Brain pericyte (primary cell): ENCODE measurements around the gene ACTR10.
"Not testable (repeated sequence)": the region's sequence is repeated elsewhere in the genome, so short reads cannot be mapped to it uniquely, and the experiment has no call there.

ENCODE experiments used
- DNase-seq: peaks from one replicate; pipeline ENCODE4 v3.0.0-alpha.2; 2012; ENCODE audit warnings: low read depth, low spot score

Gene ACTR10

DNA sequence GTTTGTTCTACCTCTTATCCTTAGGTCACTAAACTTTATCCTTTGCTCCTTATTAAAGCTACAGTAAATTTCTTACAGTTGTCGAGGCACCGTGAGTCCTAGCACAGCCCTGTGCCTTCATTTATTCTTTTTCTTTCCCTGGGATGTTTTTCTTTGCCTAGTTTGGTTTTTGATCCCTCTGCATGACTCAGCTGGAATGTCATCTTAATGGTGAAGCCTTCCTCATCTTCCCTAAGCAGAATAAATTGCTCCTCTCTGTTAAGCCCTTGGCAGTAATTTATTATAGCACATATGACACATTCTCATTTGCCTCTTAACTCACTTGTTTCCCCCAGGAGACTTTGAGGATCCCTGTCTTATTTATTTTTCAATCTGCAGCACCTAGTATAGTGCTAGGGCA is 16.6 kb downstream of the ACTR10 start:
- no peak for DNase-seq

DNA sequence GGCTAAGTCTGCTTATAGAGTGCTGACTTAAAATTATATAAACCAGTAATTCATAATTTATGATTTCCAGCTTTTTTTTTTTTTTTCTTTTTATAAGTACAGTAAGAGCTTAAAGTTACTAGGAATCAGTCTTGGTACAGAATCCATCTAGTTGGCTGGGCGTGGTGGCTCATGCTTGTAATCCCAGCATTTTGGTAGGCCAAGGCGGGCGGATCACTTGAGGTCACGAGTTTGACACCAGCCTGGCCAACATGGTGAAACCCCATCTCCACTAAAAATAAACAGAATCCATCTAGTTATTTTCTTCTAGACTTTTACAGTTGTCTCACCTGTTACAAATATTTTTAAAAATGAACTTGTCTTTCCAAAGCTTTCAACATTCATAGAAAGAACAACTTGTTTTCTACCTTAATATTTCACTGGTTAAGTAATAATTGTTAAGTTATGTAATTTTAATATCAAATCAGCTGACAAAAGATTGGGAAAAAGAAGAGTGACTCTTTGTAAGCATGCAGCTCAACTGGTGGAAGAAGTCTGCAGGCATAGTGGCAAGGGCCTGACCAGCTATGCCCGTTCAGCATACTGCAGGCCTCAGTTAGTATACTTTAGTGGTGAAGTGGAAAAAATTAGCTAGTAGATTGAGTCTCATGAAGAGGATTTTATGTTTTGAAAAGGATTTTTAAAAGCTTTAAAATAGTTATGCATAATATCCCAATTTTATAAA is 27.3 kb downstream of the ACTR10 start:
- no peak for DNase-seq

DNA sequence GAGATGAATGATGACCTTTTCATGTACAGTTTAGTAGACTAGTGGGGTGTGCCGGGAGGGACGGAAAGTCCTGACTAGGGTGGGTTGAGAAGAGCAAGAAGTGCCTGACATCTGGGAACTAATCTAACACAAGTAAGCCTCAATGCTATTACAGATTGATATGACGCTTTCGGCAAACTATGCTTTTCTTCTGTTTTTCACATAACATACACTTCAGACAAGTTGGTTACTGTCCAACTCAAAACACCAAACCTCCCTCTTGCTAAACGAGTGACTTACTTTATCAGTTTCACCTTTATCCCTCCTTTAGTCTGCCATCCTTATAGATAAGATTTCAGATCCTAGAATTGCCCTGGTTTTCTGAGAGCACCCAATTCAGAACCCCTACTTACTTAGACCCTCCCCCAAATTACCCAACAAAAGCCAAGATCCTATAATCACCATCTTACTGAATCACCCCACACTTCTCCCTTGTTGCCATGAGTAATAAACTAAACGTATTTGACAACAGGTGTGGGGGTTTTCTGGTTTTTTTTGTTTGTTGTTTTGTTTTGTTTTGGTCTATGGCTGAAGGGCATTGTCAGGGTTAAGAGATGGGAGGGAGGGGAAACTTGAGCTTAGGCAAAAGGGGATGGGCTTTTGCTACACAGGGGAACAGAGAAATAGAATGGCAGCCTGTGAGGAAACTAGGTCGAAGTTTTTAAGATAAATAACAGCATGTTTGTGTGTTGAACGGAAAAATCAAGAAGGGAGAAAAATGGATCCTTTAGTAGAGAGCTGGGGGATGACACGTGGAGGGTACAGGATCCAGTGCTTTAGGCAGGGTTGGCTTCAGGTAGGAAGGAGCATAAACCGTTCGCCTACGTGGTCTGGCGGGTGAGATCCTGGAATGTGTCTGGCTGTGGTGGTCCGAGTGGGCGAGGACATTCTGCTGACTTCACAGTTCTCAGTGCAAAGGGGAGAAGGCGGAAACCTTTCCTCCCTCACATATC is 38.6 kb downstream of the ACTR10 start:
- DNase-seq = no peak

DNA sequence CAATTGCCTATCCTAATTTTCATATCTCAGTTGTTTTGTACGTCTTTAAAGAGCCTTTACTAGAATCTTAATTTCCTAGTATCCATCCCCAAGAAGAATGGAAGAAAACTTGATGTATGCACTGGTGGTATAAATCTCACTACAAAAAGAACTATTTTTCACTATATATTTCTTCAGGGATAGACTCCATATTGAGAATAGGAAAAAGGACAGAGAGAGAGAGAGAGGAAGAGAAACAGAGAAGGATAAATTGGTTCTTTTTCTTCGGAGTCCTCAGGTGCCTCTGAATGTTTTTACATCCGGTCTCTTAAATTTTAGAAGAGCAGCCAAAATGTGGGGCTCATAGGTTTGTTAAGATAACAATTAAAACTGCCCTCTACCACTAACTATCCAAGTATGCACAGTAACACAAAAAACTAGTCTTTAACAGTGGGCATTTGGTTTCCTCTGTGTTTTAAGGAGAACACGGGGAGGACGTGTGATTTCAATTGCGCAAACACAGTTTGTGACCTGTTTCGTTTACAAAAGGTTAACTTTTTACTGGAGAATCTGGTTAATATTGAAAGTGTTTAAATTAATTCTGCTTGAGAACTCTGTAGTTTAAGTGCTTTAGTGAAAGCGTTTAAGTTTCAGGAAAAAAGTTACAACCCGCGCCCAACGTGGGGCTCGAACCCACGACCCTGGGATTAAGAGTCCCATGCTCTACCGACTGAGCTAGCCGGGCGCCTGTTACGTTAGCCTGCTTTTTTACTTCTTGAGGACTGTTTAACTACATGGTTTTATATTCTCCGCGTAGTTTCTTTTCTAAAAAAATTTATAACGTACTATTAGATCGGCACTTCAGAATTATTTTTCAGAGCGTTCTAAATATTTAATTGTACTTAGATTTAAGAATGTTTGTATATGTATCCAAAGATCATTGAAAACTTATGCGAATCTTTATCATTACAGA is 39.6 kb downstream of the ACTR10 start:
- DNase-seq = no peak

DNA sequence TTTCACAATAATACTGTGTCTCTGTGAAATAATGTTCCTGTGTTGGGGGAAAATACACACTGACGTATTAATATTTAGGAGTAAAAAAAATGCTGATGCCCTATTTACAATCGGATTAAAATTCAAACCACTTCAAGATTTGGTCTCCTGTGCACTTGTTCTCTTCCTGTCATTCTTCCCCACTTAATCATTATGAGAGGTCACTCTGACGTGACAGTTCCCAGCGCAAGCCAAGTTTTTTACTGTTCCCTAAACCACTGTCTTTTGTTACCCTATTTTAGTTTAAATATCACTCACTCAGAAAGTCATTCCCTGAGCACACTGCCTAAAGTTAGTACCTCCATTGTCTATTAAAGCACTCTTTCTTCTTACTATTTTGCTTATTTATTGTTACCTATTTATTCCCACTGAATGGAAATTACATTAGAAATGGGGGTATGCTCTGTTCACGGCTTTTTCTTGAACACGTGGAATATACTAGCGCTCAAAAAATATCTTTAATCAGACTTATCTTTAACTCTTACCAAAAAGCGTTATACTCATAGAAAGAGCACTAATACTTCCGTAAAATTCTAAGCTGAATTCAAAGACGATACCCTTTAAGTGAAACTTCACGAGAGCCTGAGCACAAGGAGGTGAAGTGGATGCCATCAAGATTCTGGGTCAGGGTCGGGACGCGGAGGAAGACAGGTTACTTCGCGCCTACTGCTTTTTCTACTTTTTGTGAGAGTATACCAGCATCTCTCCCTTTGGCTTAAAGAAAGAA is 44.0 kb downstream of the ACTR10 start:
- DNase-seq = no peak

DNA sequence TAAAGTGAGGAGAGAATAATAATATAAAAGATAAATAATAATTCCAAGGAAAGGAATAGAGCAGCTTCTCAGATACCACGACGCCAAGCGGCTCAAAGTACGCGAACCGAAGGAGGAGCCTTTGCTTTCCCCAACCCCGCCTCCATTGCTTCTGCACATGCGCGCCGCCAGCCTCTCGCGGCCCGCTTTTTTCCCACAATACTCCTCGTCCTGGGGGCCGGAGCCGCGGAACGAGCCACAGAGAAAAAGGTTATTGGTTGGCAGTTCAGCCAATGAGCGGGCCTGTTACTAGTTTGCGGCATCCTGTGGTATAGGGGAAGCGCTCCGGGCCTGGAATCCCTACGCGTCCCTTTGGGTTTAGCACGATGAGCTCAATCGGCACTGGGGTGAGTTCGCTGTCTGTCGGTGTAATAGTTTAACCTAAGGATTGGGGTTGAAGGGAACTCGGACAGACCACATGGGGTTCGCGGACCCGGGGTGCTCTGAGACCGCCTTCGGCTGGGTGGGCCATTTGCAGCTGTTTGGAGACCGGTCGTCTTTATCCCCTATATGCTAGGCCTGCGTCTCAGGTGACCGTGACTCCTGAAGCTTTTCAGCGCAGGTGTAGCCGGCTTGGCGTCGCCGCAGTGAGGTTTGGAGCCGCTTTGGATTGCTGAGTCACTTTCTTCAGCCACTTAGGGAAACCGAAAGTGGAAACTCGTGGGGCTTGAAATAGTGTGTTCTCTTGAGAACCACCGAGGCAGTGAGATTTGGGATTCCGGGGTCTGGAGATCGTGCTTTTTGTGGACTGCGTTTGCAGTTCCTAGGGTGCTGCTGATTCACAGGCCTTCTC is 44.8 kb downstream of the ACTR10 start, which contains the start of gene PSMA3:
Gene PSMA3 (plus strand): TSS at position 288 of the 832 bp plus-strand sequence. CDS start 78 bp downstream, at position 366.
- DNase-seq = peak; percentile 87

DNA sequence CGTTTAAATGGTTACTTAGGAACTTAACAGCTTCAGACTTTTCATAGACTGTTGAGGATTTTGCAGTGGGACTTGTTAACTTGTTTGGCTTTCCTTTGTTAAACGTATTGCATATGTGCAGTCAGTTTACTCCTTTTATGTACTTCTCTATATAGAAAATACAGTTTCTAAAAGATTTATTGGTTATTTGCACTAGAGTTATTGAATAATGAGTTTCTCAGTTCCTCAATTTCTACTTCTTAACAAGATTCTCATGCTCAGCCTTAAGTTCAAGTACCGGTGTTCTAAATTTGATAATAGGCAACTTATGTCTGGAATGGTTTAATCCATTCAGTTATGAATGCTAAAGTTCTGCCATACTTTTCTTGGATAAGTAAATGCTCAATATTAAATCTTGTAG is 45.6 kb downstream of the ACTR10 start:
- DNase-seq = no peak

DNA sequence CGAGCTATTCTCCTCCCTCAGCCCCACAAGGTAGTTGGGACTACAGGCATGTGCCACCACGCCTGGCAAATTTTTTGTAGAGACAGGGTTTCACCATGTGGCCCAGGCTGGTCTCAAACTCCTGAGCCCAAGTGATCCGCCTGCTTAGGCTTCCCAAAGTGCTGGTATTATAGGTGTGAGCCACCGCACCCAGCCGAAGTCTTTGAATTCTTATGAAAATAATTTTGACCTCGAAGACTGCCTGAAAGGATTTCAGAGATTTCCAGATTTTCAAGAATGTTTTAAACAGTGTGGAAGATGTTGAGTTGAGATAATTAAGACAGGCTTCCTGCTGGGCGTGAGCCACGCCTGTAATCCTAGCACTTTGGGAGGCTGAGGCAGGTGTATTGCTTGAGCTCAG is 49.7 kb downstream of the ACTR10 start:
- DNase-seq = no peak

DNA sequence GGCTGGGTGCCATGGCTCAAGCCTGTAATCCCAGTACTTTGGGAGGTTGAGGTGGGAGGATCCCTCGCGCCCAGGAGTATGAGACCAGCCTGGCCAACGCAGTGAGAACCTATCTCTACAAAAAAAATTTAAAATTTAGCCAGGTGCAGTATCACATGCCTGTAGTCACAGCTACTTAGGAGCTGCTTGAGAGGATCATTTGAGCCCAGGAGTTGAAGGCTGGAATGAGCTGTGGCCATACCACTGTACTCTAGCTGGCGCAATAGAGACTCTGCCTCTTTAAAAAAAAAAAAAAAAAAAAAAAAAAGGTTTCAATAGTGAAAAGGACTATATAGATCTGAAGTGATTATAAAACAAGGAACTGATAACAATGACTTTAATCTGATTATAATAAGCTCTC is 58.2 kb downstream of the ACTR10 start:
- no peak for DNase-seq

DNA sequence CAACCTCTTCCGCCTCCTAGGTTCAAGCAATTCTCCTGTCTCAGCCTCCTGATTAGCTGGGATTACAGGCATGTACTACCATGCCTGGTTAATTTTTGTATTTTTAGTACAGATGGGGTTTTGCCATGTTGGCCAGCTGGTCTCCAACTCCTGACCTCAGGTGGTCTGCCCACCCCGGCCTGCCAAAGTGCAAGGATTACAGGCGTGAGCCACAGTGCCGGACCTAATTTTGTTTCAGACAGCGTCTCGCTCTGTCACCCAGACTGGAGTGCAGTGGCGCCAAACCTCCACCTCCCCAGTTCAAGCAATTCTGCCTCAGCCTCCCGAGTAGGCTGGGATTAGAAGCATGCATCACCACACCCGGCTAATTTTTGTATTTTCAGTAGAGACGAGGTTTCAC is 62.1 kb downstream of the ACTR10 start:
- DNase-seq = not testable (repeated sequence)

DNA sequence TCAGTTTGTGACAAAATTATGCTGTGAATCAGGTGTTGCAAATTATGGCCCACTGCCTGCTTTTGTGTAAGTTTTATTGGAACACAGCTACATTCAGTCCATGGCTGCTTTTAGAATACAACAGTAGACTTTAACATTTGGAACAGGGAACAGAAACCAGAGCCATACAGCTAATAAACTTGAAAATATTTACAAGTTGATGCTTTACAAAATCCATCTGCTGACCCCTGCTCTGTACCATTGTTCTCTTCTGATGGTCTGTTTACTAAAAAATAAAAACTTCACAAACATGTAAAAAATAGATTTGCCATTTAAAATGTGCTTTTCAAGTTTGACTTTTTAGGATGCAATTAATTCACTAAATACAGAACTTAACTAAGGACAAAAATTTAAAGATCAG is 65.5 kb downstream of the ACTR10 start:
- DNase-seq = no peak

DNA sequence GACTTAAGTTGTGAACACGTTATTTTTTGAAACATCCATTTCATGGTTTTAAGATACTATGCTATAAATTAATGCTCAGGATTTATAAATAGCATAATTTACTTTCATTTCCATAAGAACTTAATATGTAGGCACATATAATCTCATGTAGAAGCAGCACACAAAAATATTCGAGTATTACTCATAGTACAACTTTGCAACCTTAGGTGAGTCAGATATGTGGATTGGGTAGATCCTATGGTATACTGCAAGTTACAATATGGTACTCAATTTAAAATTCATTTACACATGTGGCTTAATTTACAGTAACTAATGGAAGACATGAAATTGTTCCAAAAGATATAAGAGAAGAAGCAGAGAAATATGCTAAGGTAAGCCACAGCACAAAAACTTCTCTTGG is 70.7 kb downstream of the ACTR10 start:
- no peak for DNase-seq

DNA sequence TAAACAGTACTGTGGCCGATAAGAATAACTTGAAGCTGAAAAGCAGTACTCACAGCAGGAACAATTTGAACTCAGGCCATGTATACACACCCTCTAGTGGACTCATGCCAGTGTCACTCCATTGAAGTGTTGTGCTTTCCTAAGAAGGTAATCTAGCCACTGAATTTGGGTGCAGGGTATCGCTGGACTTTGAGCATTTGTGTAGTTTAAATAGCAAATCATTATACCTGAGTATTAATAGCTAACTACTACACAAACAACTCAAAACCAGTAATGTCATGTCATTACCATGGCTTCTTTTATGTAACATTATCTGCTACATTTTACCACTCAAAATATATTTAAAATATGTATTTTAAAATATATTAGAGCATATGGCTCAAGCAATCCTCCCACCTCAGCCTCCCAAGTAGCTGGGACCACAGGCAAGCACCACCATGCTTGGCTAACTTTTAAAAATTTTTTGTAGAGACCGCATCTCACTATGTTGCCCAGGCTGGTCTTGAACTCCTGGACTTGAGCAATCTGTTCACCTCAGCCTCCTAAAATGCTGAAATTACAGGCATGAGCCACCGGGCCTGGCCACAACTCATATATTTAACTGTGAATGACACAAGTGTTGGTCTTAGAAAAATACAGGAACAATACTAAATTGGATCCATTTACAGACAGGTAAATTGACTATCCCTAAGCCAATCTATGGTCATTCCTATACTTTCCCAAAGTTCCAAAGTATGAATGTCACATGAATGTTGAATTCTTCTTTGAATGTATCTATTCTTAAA is 72.8 kb downstream of the ACTR10 start:
- DNase-seq = no peak

DNA sequence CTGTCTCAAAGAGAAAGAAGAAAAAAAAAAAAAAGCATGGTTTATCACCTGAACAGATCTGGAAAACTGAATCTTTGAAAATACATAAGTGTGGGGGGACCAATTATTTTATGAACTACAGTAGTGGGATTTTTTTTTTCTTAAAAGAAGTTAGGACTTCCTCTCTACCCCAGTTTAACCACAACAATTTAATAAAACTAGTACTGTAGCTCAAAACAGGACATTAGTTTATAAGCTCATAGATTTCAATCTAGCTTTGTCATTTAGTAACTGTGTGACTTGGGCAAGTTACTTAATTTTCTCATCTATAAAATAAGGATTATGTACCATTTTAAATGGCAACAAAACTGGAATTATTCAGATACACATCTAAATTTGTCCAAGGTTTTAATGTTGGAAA is 74.9 kb downstream of the ACTR10 start:
- DNase-seq = no peak

DNA sequence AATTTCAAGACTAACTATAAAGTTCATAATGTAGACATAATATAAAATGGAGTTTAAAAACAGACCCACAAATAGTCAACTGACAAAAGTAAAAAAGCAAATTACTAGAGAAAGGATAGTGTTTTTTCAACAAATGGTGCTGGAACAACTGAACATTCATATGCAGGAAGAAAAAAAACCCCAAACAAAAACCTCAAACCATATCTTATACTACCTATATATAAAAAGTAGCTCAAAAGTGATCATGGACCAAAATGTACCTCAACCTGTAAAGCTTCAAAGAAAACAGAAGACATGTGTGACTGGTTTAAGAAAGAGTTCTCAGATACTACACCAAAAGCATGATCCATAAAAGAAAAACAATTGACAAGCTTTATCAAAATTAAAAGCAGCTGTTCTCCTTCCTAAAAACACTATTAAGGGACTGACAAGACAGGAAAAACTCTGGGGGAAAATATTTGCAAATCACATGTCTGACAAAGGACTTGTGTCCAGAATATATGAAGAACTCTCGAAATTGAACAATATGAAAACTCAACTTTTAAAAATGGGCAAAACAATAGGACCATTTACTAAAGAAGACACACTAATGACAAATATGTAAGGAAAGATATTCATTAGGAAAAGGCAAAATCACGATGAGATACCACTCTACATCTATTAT is 75.7 kb downstream of the ACTR10 start:
- no peak for DNase-seq

DNA sequence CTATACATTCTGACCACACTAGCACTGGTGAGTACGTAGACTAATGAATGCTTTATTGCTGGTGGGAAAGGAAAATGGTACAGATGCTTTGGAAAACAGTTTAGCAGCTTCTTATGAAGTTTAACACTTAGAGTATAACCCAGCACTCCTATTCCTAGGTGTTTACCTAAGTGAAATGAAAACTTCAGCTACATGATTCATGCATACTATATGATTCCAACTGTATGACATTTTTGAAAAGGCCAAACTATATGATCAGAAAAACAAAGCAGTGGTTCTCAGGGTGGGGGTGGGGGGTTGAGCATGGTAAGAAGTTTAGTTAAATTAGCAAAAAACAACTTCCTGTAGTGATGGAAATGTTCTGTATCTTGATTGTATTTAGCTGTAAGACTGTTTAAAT is 76.3 kb downstream of the ACTR10 start:
- DNase-seq = no peak

DNA sequence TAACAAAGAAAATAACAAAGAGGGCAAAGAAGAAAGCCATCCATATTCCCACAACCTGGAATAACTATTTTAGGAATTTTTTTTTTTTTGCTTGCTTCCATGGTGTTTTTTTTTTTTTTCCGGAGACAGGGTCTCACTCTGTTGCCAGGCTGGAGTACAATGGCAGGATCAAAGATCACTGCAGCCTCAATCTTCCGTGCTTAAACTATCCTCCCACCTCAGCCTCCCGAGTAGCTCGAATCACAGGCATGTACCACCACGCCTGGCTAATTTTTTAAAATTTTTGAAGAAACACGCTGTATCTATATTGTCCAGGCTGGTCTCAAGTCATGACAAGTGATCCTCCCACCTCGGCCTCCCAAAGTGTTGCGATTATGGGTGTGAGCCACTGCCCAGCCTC is 78.2 kb downstream of the ACTR10 start:
- DNase-seq = no peak

DNA sequence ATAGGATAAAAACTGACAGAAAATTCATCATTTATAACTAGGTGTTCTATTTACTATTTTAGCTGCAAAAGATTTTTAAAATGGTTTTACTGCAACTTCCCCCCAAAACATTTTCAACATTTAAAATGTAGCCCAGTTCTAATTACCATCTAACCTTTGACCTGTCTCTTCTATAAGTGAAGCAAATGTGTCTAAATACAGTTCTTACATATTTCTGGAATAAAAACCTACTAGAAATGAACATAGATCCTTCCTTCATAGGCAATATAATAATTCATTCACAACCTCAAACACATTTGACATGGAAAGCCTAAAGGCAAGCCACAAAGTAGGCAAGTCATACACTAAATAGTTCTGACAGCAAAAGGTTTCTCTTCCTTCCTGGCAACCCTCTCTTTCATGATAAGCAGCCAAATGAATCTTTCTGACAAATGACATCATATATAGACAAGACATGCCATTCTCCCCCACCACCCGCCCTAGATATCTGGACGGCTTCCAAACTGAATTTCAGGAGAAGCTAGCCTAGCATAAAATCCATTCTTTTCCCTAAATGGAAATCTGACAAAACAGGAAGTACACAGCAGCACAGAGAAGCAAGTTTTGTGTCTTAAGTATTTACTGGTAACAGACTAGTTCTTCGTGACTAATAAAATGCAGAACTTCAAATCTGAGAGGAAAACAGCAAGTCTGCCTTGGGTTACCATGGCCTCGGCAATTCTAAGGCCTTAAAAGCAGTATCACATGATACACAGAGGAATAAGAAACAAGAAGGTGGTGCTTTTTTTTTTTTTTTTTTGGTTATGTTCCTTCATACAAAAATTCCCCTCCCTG is 81.2 kb downstream of the ACTR10 start:
- peak; percentile 25 for DNase-seq
